Measurements from ENCODE around the gene LMNTD2.
"Not testable (repeated sequence)": the region's sequence is repeated elsewhere in the genome, so short reads cannot be mapped to it uniquely, and the experiment has no call there.

LMNTD2 gene

DNA sequence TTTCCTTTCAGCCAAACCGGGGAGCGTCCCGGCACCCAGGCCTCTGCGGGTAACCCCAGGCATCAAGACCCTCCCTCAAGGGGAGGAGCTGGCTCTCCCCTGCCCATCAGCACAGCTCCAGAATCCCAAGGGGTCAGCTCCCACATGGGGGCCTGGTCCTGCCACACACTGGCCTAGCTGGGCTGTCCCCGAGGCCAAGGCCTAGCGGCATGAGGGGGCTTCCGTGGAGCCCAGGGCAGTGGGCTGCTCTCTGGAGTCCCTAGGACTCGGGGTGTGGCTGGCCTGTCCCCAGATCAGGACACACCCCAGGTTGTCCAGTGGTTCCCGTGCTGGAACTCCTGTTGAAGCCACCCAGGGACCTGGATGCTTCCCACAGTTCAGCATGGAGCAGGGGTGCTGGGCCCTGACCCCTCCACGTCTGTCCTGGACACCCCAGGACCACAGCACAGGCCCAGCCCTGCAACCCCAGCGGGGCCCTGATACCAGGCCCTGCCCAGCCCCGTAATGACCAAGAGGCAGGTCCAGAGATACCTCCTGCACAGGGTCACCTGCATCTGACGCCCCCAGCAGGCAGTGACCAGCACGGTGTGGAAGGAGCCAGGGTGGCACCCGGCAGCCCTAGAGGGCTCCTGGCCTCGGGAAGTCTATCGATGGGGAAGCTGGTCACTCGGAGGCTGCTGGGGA is 30.7 kb downstream of the LMNTD2 start:
- Histone ChIP-seq H3K9ac (ENCODE audit: low read length) (no peak overlapping the region), H3K4me1 (ENCODE audit: control insufficient read depth, insufficient read depth, low read length) (peaks cover 3% of the 10 kb centered on the region; the same call in 1 of the 2 replicates), H3K4me3 (ENCODE audit: low read depth, low read length) (no peak overlapping the region), H3K9me3 (ENCODE audit: control insufficient read depth, insufficient read depth, low read depth, low read length) (no peaks in the 10 kb centered on the region), H3K36me3 (ENCODE audit: control insufficient read depth, insufficient read depth, low read length) (peaks cover 27% of the 10 kb centered on the region), H3K27me3 (ENCODE audit: control insufficient read depth, insufficient read depth, low read length) (no peaks in the 10 kb centered on the region), H3K27ac (ENCODE audit: low read depth, low read length) (no peak overlapping the region)

DNA sequence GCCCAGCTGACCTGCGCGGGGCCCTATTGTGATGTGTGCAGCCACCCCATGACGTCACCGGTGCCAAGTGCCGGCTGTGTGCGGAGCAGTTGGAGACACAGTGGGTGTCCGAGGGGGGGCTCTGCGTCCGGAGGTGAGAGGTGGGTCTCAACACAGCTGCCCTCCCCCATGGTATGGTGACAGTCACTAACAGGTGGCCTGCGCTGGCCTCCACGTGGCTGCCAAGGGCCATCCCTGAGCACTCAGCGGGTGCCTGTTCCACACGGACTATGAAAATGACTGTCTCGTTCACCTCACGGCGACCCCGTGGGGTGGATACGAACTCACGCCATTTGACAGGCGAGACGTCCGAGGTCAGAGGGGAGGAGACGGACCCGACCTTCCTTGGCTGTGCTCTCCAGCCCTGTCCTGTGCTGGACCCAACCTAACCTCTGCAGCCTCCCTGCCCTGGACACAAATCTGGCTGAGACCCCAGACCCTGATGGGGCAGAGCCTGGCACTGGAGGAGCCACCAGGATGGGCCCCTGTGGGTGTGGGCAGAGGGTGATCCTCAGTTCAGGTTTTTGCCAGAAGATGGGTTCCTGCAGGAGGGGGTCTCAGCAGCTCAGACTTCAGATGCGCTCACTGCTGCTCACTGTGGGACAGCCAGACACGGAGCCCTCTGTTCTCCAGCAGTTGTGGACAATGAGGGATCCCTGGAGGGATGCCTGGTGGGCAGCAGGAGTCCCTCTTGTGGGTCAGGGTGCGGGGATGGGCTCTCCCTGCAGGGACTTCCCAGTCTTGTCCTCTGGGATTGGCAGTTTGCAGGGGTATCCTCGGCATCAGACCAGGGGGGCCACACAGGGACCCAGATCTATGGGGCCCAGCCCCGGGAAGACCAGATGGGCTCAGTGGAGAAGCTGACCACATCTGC is 31.5 kb downstream of the LMNTD2 start:
- Histone ChIP-seq H3K36me3 (ENCODE audit: control insufficient read depth, insufficient read depth, low read length) (peaks cover 27% of the 10 kb centered on the region), H3K27ac (ENCODE audit: low read depth, low read length) (no peak overlapping the region), H3K4me1 (ENCODE audit: control insufficient read depth, insufficient read depth, low read length) (no peaks in the 10 kb centered on the region)

DNA sequence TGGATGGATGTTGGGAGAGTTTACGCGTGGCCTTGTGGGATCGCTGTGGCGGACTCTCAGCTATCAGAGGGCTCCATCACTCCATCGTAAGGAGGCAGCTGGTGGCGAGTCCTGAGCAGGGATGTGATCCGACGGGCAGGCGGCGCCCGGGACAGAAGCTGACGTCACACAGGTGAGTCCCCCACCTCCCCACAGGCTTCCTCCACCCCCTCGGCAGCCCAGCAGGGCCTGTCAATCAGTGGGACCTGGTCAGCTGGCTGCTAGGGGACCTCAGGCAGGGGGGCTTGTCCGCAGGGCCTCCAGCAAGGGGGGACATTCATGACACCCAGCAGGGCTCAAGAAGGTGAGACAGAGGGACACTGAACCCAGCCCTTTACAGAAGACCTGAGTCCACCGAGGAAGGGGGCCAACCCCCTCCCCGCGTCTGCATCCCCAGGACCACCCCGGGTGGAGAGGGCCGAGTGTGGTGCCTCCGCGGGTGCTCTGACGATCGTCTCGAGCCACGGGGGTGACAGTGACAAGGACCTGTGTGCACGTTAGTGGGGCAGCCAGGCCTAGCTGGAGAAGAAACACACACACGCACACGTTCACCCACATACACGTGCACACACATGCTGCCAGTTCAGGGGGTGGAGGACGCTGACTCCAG is 32.2 kb downstream of the LMNTD2 start:
- H3K9me3 ChIP-seq (ENCODE audit: control insufficient read depth, insufficient read depth, low read depth, low read length) = no peaks in the 10 kb centered on the region
- no peaks in the 10 kb centered on the region for H3K27me3 ChIP-seq (ENCODE audit: control insufficient read depth, insufficient read depth, low read length)
- H3K4me3 ChIP-seq (ENCODE audit: low read depth, low read length) = no peak overlapping the region
- H3K4me1 ChIP-seq (ENCODE audit: control insufficient read depth, insufficient read depth, low read length) = no peaks in the 10 kb centered on the region
- H3K36me3 ChIP-seq (ENCODE audit: control insufficient read depth, insufficient read depth, low read length) = peaks cover 19% of the 10 kb centered on the region
- H3K27ac ChIP-seq (ENCODE audit: low read depth, low read length) = no peak overlapping the region
- H3K9ac ChIP-seq (ENCODE audit: low read length) = no peak overlapping the region

More for the DNA sequence above, 31.5 kb downstream of the LMNTD2 start:
- Histone ChIP-seq H3K4me3 (ENCODE audit: low read depth, low read length) (no peak overlapping the region), H3K9ac (ENCODE audit: low read length) (no peak overlapping the region), H3K9me3 (ENCODE audit: control insufficient read depth, insufficient read depth, low read depth, low read length) (no peaks in the 10 kb centered on the region), H3K27me3 (ENCODE audit: control insufficient read depth, insufficient read depth, low read length) (no peaks in the 10 kb centered on the region)

DNA sequence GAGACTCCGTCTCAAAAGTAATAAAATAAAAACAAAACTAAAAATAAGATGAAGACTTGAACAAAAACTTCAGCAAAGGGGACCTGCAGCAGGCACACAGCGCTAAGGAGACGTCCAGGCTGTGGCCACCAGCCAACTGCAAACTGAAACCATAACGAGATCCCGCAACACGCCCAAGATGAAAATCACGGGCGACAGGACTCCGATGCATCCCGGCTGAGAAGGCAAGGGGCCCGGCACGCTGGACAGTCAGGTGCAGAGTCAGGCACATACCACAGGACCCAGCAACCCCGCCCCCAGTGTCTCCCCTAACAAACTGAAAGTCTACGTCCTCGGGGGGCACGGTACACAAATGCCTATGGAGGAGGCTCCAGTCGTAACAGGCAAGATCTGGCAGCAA is 34.3 kb downstream of the LMNTD2 start:
- H3K27me3 ChIP-seq (ENCODE audit: control insufficient read depth, insufficient read depth, low read length) = no peaks in the 10 kb centered on the region
- no peaks in the 10 kb centered on the region for H3K9me3 ChIP-seq (ENCODE audit: control insufficient read depth, insufficient read depth, low read depth, low read length)
- H3K27ac ChIP-seq (ENCODE audit: low read depth, low read length) = no peak overlapping the region
- H3K9ac ChIP-seq (ENCODE audit: low read length) = no peak overlapping the region
- no peaks in the 10 kb centered on the region for H3K36me3 ChIP-seq (ENCODE audit: control insufficient read depth, insufficient read depth, low read length)
- no peak overlapping the region for H3K4me3 ChIP-seq (ENCODE audit: low read depth, low read length)
- no peaks in the 10 kb centered on the region for H3K4me1 ChIP-seq (ENCODE audit: control insufficient read depth, insufficient read depth, low read length)

DNA sequence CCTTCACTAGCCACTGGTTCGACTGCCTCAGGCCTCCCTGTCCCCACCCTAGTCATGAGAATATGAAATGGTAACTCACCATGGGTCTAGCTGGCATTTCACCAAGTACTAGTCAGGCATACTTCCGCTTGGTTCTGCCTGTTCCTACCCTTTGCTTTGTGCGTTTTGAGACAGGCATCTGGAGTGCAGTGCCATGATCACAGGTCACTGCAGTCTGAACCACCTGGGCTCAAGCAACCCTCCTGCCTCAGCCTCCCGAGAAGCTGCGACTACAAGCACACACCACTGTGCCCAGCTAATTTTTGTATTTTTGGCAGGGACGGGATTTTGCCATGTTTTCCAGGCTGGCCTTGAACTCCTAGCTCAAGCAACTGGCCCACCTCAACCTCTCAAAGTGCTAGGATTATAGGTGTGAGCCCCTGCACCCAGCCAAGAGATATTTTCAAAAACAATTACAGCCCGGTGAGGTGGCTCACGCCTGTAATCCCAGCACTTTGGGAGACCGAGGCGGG is 39.3 kb downstream of the LMNTD2 start:
- no peak overlapping the region for H3K4me3 ChIP-seq (ENCODE audit: low read depth, low read length)
- H3K4me1 ChIP-seq (ENCODE audit: control insufficient read depth, insufficient read depth, low read length) = no peaks in the 10 kb centered on the region
- peaks cover 17% of the 10 kb centered on the region for H3K9me3 ChIP-seq (ENCODE audit: control insufficient read depth, insufficient read depth, low read depth, low read length)
- no peak overlapping the region for H3K9ac ChIP-seq (ENCODE audit: low read length)
- no peaks in the 10 kb centered on the region for H3K27me3 ChIP-seq (ENCODE audit: control insufficient read depth, insufficient read depth, low read length)
- H3K36me3 ChIP-seq (ENCODE audit: control insufficient read depth, insufficient read depth, low read length) = no peaks in the 10 kb centered on the region
- no peak overlapping the region for H3K27ac ChIP-seq (ENCODE audit: low read depth, low read length)

DNA sequence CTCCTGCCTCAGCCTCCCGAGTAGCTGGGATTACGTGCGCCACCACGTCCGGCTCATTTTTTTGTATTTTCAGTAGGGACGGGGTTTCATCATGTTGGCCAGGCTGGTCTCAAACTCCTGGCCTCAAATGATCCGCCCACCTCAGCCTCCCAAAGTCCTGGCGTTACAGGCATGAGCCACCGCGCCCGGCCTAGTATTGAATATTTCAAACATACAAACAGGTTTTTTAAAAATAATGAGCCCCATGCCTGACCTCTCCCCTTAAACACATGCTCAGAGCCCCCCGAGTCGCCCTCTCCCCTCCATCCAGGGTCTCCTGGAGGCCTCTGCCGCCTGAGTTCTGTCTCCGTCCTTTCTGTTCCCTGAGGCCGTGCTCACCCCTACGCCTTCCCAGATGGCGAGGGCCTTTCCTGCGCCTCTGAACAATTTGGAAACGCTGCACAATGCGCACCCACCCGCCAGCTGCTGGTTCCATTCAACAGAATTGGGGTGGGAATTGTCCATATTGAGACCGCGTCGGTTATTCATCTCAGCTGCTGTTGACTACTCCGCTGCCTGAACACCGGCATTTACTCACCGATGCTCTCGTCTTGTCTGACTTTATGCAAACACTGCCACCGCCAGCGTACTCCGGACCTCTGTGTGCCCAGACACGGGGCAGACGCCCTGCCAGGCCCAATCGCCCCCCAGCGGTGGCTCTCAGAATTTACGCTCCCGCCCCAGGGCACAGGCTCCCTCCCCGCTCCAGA is 39.9 kb downstream of the LMNTD2 start:
- Histone ChIP-seq H3K9ac (ENCODE audit: low read length) (no peak overlapping the region), H3K27me3 (ENCODE audit: control insufficient read depth, insufficient read depth, low read length) (no peaks in the 10 kb centered on the region), H3K36me3 (ENCODE audit: control insufficient read depth, insufficient read depth, low read length) (no peaks in the 10 kb centered on the region), H3K4me3 (ENCODE audit: low read depth, low read length) (no peak overlapping the region), H3K9me3 (ENCODE audit: control insufficient read depth, insufficient read depth, low read depth, low read length) (peaks cover 21% of the 10 kb centered on the region), H3K27ac (ENCODE audit: low read depth, low read length) (no peak overlapping the region), H3K4me1 (ENCODE audit: control insufficient read depth, insufficient read depth, low read length) (no peaks in the 10 kb centered on the region)

DNA sequence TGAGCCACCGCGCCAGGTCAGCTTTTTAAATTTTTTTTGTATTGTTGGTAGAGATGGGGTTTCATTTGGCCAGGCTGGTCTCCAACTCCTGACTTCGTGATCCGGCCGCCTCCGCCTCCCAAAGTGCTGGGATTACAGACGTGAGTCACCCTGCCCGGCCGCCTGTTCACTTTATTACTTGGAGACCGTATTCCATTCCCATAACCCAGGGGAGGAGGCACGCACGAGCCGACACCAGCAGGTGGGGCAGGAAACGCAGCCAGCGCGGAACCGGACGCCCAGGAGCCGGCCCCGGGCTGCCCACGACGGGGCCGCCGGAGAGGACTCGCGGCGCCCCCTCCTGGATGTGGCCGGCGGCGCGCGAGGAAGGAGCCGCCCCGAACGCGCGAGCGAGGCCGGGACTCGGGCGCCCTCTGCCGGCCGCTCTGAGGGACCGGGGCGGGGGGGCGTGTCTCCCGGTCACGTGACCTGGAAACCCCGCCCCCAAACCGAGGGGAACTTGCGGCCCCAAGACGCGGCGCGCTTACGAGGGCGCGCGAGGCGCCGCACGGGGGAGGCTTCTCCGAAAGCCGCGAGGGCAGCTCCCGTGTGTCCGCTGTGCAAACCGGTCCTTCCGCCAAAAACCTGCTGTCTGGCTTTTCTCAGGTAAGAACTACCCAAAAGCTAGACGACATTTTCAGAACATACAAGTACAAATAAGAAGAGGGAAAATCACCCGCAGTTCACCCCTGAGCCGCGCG is 41.9 kb downstream of the LMNTD2 start:
- H3K4me3 ChIP-seq (ENCODE audit: low read depth, low read length) = peak overlapping the region; percentile 31; the same call in 1 of the 2 replicates
- no peak overlapping the region for H3K9ac ChIP-seq (ENCODE audit: low read length)
- H3K27ac ChIP-seq (ENCODE audit: low read depth, low read length) = no peak overlapping the region
- H3K27me3 ChIP-seq (ENCODE audit: control insufficient read depth, insufficient read depth, low read length) = no peaks in the 10 kb centered on the region
- H3K36me3 ChIP-seq (ENCODE audit: control insufficient read depth, insufficient read depth, low read length) = no peaks in the 10 kb centered on the region; the same call in 1 of the 2 replicates
- peaks cover 26% of the 10 kb centered on the region for H3K9me3 ChIP-seq (ENCODE audit: control insufficient read depth, insufficient read depth, low read depth, low read length)
- H3K4me1 ChIP-seq (ENCODE audit: control insufficient read depth, insufficient read depth, low read length) = no peaks in the 10 kb centered on the region

DNA sequence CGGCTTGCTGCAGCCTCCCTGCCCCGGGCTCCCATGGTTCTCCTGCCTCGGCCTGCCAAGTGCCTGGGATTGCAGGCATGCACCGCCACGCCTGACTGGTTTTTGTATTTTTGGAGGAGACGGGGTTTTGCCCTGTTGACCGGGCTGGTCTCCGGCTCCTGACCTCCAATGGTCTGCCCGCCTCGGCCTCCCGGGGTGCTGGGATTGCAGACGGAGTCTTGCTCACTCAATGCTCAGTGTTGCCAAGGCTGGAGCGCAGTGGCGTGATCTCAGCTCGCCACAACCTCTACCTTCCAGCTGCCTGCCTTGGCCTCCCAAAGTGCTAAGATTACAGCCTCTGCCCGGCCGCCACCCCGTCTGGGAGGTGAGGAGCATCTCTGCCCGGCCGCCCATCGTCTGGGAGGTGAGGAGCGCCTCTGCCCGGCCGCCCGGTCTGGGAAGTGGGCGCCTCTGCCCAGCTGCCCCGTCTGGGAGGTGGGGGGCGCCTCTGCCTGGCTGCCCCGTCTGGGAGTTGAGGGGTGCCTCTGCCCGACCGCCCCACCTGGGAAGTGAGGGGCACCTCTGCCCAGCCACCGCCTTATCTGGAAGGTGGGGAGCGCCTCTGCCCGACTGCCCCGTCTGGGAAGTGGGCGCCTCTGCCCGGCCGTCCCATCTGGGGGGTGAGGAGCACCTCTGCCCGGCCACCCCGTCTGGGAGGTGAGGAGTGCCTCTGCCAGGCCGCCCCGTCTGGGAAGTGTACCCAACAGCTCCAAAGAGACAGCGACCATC is 43.4 kb downstream of the LMNTD2 start:
- H3K9me3 ChIP-seq (ENCODE audit: control insufficient read depth, insufficient read depth, low read depth, low read length) = peaks cover 26% of the 10 kb centered on the region
- not testable (repeated sequence) for H3K4me1 ChIP-seq (ENCODE audit: control insufficient read depth, insufficient read depth, low read length); H3K9ac ChIP-seq (ENCODE audit: low read length); H3K27ac ChIP-seq (ENCODE audit: low read depth, low read length); H3K4me3 ChIP-seq (ENCODE audit: low read depth, low read length); H3K36me3 ChIP-seq (ENCODE audit: control insufficient read depth, insufficient read depth, low read length); H3K27me3 ChIP-seq (ENCODE audit: control insufficient read depth, insufficient read depth, low read length)

DNA sequence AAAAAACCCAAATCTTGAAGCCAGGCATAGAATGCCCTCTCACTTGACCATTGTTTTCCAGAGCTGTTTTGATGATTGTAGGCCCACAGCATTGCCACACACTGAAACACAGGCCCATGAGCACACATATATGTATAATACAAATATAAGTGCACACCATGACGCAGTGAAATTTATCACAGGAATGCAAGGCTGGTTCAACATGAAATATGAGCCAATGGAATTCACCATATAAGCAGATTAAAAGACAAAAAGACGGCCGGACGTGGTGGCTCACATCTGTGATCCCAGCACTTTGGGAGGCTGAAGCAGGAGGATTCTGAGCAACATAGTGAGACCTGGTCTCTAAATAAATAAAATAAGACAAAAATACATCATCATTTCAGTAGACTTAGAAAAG is 44.1 kb downstream of the LMNTD2 start:
- no peaks in the 10 kb centered on the region for H3K4me1 ChIP-seq (ENCODE audit: control insufficient read depth, insufficient read depth, low read length)
- H3K36me3 ChIP-seq (ENCODE audit: control insufficient read depth, insufficient read depth, low read length) = no peaks in the 10 kb centered on the region; the same call in 1 of the 2 replicates
- no peaks in the 10 kb centered on the region for H3K27me3 ChIP-seq (ENCODE audit: control insufficient read depth, insufficient read depth, low read length)
- H3K9ac ChIP-seq (ENCODE audit: low read length) = no peak overlapping the region
- no peak overlapping the region for H3K4me3 ChIP-seq (ENCODE audit: low read depth, low read length)
- peaks cover 26% of the 10 kb centered on the region for H3K9me3 ChIP-seq (ENCODE audit: control insufficient read depth, insufficient read depth, low read depth, low read length)
- H3K27ac ChIP-seq (ENCODE audit: low read depth, low read length) = no peak overlapping the region

Data from HUES6 (cell line).